ENCODE measurements around the gene VASN. TPM values are rescaled to one million over a fixed set of nuclear protein-coding genes. Genes with fewer than 3 reads are reported as not detected.

Gene VASN
- total and polyA plus RNA-seq, 9 of the 15 experiments (the other 6 are each of a cell fraction or from before 2014, with no cell fraction given) = 0.01 to 2.5 (median 0.41) TPM; not detected in 1

DNA sequence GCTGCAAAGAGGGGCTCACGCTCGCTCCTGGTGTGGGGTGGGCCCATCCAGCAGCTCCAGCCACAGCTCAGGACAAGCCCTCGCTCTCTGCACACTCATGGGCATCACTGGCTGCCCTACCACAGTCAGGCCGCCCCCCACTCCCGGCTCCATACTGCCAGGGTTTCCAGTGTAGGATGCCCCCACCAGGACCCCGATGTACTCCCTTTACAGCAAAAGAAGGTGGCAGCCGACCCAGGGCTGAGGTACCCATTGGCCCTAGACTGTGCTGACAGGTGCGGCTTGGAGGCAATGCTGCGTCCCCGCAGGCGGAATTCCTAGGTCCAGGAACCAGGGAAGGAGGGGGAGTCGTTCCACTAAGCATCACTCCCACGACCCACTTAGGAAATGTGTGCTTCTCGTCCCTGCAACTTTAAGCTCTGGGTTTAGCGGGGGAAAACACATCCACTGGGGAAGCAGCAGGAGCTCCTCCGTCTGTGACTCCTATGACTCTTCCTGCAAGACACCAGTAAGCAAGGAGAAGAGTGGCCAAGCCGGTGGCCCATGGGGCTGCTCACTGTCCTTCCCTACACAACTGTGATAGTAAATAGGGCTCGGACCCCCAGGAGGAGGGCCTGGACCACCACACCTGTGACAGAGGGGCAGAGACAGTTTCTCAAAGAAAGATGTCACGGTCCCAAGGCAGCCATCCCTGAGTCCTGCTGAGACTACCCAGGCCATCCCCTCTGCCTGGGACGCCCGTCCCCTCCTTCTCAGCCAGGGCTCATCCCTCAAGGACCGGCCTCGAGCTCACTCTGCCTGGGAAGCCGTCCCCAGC is 31.7 kb downstream of the VASN start:
- Histone ChIP-seq H3K27ac (ENCODE audit: extremely low read depth, low read depth, low read length) (no peak overlapping the region), H3K36me3 (ENCODE audit: control insufficient read depth, insufficient read depth, low read length) (peaks cover 79% of the 10 kb centered on the region; the same call in 2 of the 3 replicates), H3K4me3 (no peak overlapping the region), H3K27me3 (ENCODE audit: control insufficient read depth in 2 of 2, insufficient read depth in 2 of 2, low read length in 2 of 2) (no peaks in the 10 kb centered on the region), H3K4me1 (replicated peaks in 1 of 2; ENCODE audit: control insufficient read depth in 2 of 2, insufficient read depth in 2 of 2, low read length in 2 of 2) (peaks cover 0 to 29% of the 10 kb centered on the region in 2 experiments; a peak in 2 of 5 replicates), H3K79me2 (ENCODE audit: control insufficient read depth, insufficient read depth, low read length) (no peaks in the 10 kb centered on the region; the same call in 2 of the 3 replicates), H3K9me1 (ENCODE audit: control insufficient read depth, insufficient read depth, low read length) (no peaks in the 10 kb centered on the region), H3K4me2 (ENCODE audit: insufficient read depth, low read length) (no peak overlapping the region), H4K20me1 (replicated peaks; ENCODE audit: control insufficient read depth, insufficient read depth, low read length) (peaks cover 14% of the 10 kb centered on the region; the same call in 1 of the 2 replicates), H3K9ac (ENCODE audit: insufficient read depth in 1 of 2, low read depth in 2 of 2, low read length in 2 of 2) (no peak overlapping the region), H2AFZ (ENCODE audit: low read depth, low read length) (no peak overlapping the region), H3K9me3 (replicated peaks; ENCODE audit: control insufficient read depth, insufficient read depth, low read depth, low read length) (no peaks in the 10 kb centered on the region)
- BruUV-seq (replicated peaks) = no TSS peak
- POLR2A ChIA-PET = interaction anchor here (0.6 to 4.7 kb wide), 12 partner anchors 8 to 145 kb away, joined by 3 to 35 read pairs (median 4); partner anchors contain the start of gene CORO7
- ATAC-seq (no peak), FAIRE-seq (no peak), DNase-seq (ENCODE audit: extremely low read depth in 1 of 4, low spot score in 3 of 4) (no peak)
- CTCF ChIA-PET (ENCODE audit: low intra/inter-chr PET ratio) = interaction anchor here (0.8 to 6.4 kb wide), 5 partner anchors 44 to 140 kb away, joined by 3 to 70 read pairs (median 3); no protein-coding TSS in a partner anchor
- intact Hi-C loops (cut with micrococcal nuclease) = loop anchor here (5.0 to 10.0 kb wide), 3 partner anchors 141 to 419 kb away; no protein-coding TSS in a partner anchor
- WGBS (ENCODE audit: insufficient coverage, low coverage, missing lambda C conversion rate) = 58% methylated on average over 21 of the region's 24 CpGs
- TF ChIP-seq ZC3H4 (CRISPR knock-in tag; IDR thresholded peaks at IDR 0.05; ENCODE audit: borderline replicate concordance) = no peak
- TF ChIP-seq ASH1L (IDR thresholded peaks at IDR 0.05; ENCODE audit: borderline replicate concordance, low read depth, partially characterized antibody) = no peak
- TF ChIP-seq BRF1 (IDR thresholded peaks at IDR 0.05; ENCODE audit: borderline replicate concordance, extremely low read depth, insufficient read length) = no peak
- TF ChIP-seq, protein P1, sequence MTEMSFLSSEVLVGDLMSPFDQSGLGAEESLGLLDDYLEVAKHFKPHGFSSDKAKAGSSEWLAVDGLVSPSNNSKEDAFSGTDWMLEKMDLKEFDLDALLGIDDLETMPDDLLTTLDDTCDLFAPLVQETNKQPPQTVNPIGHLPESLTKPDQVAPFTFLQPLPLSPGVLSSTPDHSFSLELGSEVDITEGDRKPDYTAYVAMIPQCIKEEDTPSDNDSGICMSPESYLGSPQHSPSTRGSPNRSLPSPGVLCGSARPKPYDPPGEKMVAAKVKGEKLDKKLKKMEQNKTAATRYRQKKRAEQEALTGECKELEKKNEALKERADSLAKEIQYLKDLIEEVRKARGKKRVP (CRISPR knock-in tag; IDR thresholded peaks at IDR 0.05) = no peak
- no peak for TF ChIP-seq PHF21A (IDR thresholded peaks at IDR 0.05; ENCODE audit: borderline replicate concordance, low read depth)
- TF ChIP-seq ETV6 (IDR thresholded peaks at IDR 0.05; ENCODE audit: borderline replicate concordance in 1 of 2, low read depth in 2 of 2, low read length in 1 of 2) = no peak
- TF ChIP-seq ETV6 (CRISPR knock-in tag; IDR thresholded peaks at IDR 0.05; ENCODE audit: borderline replicate concordance) = no peak
- TF ChIP-seq FOSL1 (tag; conservative IDR thresholded peaks at IDR 0.05) = no peak
- TF ChIP-seq CHD2 (IDR thresholded peaks at IDR 0.05; ENCODE audit: low read depth, low read length) = no peak
- TF ChIP-seq, protein P2, sequence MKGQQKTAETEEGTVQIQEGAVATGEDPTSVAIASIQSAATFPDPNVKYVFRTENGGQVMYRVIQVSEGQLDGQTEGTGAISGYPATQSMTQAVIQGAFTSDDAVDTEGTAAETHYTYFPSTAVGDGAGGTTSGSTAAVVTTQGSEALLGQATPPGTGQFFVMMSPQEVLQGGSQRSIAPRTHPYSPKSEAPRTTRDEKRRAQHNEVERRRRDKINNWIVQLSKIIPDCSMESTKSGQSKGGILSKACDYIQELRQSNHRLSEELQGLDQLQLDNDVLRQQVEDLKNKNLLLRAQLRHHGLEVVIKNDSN (CRISPR knock-in tag; IDR thresholded peaks at IDR 0.05) = no peak
- TF ChIP-seq ZNF507 (tag; conservative IDR thresholded peaks at IDR 0.05) = no peak
- no peak for TF ChIP-seq LCOR (CRISPR knock-in tag; IDR thresholded peaks at IDR 0.05)
- no peak for TF ChIP-seq ZBTB8A (IDR thresholded peaks at IDR 0.05; ENCODE audit: partially characterized antibody)
- TF ChIP-seq E2F3 (CRISPR knock-in tag; IDR thresholded peaks at IDR 0.05) = no peak
- no peak for TF ChIP-seq CBX8 (IDR thresholded peaks at IDR 0.05; ENCODE audit: borderline replicate concordance, extremely low read depth, low read depth, low read length, poor library complexity, severe bottlenecking)
- in situ Hi-C loops (cut with MboI) = loop anchor here (5.0 kb wide), 1 partner anchor 41 kb away; no protein-coding TSS in a partner anchor

Data from K562 (cell line).